GM11168 (cell line): ENCODE data around the gene DGCR2.

ENCODE experiments used
- in situ Hi-C: fragments of 300-500 bp; cut with MboI; formaldehyde crosslinking; loops from one replicate; pipeline ENCODE4 v1.12.0; 2022; ENCODE audit warnings: low sequenced_read_pairs; ENCODE audit not compliant: unreplicated experiment

Gene DGCR2

GRCh38 chr22:19128946-19129727 lies 6.9 kb upstream of the DGCR2 start:
- in situ Hi-C loops, result no loop called here

- in situ Hi-C loops, result no loop called here
These were observed 5.8 kb upstream of the DGCR2 start for GRCh38 chr22:19128009-19128401.

GRCh38 chr22:19127329-19128008 lies 5.3 kb upstream of the DGCR2 start:
- in situ Hi-C loops, result no loop called here

- in situ Hi-C loops, result no loop called here
These were observed 4.4 kb upstream of the DGCR2 start for GRCh38 chr22:19126309-19127273.

GRCh38 chr22:19125474-19126308 lies 3.5 kb upstream of the DGCR2 start:
- in situ Hi-C loops, result no loop called here

GRCh38 chr22:19125011-19125410 lies 2.8 kb upstream of the DGCR2 start:
- in situ Hi-C loops, result no loop called here

- in situ Hi-C loops, result no loop called here
These were observed 2.2 kb upstream of the DGCR2 start for GRCh38 chr22:19124377-19124776.

GRCh38 chr22:19123936-19124335 lies 1.7 kb upstream of the DGCR2 start:
- in situ Hi-C loops, result no loop called here

GRCh38 chr22:19122752-19123492 lies 710 bp upstream of the DGCR2 start:
- in situ Hi-C loops, result no loop called here

GRCh38 chr22:19121631-19122142 lies 525 bp downstream of the DGCR2 start:
- in situ Hi-C loops, result no loop called here

- in situ Hi-C loops, result no loop called here
These were observed 1.2 kb downstream of the DGCR2 start for GRCh38 chr22:19120829-19121630.

- in situ Hi-C loops, result no loop called here
These were observed 2.3 kb downstream of the DGCR2 start for GRCh38 chr22:19119949-19120348.

GRCh38 chr22:19118329-19118880 lies 3.8 kb downstream of the DGCR2 start:
- in situ Hi-C loops, result no loop called here

- in situ Hi-C loops, result no loop called here
These were observed 5.1 kb downstream of the DGCR2 start for GRCh38 chr22:19117111-19117512.

- in situ Hi-C loops, result no loop called here
These were observed 6.6 kb downstream of the DGCR2 start for GRCh38 chr22:19115628-19116027.

GRCh38 chr22:19114984-19115552 lies 7.1 kb downstream of the DGCR2 start:
- in situ Hi-C loops, result no loop called here

- in situ Hi-C loops, result no loop called here
These were observed 8.8 kb downstream of the DGCR2 start for GRCh38 chr22:19113429-19113828.

GRCh38 chr22:19111584-19111983 lies 10.6 kb downstream of the DGCR2 start:
- in situ Hi-C loops, result no loop called here
